NB4 (cell line): ENCODE measurements around the gene ATXN1.

Experiments
- CTCF ChIP-seq: IDR thresholded peaks from one replicate; pipeline ENCODE4 v1.5.1; 2012; ENCODE audit warnings: low read depth, low read length
- MAX ChIP-seq: IDR thresholded peaks from 2 replicates; pipeline ENCODE4 v1.6.1; 2011; ENCODE audit warnings: low read depth, low read length
- POLR2A ChIP-seq: IDR thresholded peaks from 2 replicates; pipeline ENCODE4 v1.6.1; 2011; ENCODE audit warnings: mild to moderate bottlenecking; ENCODE audit not compliant: insufficient read length; ENCODE audit errors: extremely low read depth

GRCh38 chr6:16311763-16312162 is 449.5 kb downstream of the ATXN1 start:
- TF ChIP-seq CTCF (no peak), POLR2A (no peak), MAX (no peak)
